Esophagus (tissue), 2 donors: ENCODE results near the gene KLHL25. TPM values are rescaled to one million over a fixed set of nuclear protein-coding genes. Genes with fewer than 3 reads are reported as not detected.

Experiments used
- H3K27ac ChIP-seq, 2 donors: one replicate each; pipeline ENCODE4 v1.5.1; 2013; ENCODE audit warnings: low read depth in 2 of 2, mild to moderate bottlenecking in 2 of 2, inconsistent platforms in 1 of 2, low read length in 1 of 2, moderate library complexity in 1 of 2
- H3K27me3 ChIP-seq, 2 donors: one replicate each; pipeline ENCODE4 v1.6.1; 2013; ENCODE audit warnings: low read length in 2 of 2, control low read depth in 1 of 2, mild to moderate bottlenecking in 1 of 2; ENCODE audit not compliant: insufficient read depth in 2 of 2, control insufficient read depth in 1 of 2
- H3K36me3 ChIP-seq, 2 donors: one replicate each; pipeline ENCODE4 v1.6.1; 2013; ENCODE audit warnings: low read length in 1 of 2; ENCODE audit not compliant: control insufficient read depth in 2 of 2, insufficient read depth in 2 of 2
- H3K4me1 ChIP-seq, 2 donors: one replicate each; pipeline ENCODE4 v1.6.1; 2013; ENCODE audit warnings: low read length in 1 of 2; ENCODE audit not compliant: control insufficient read depth in 2 of 2, insufficient read depth in 2 of 2
- H3K4me3 ChIP-seq, 2 donors: one replicate each; pipeline ENCODE4 v1.5.1; 2013; ENCODE audit warnings: low read length in 2 of 2, mild to moderate bottlenecking in 2 of 2, low read depth in 1 of 2, moderate library complexity in 1 of 2
- H3K9me3 ChIP-seq, 2 donors: one replicate each; pipeline ENCODE4 v1.6.1; 2013; ENCODE audit warnings: mild to moderate bottlenecking in 2 of 2, low read depth in 1 of 2, low read length in 1 of 2, moderate library complexity in 1 of 2; ENCODE audit not compliant: control insufficient read depth in 2 of 2, insufficient read depth in 1 of 2
- WGBS, 2 donors: extraction: QIAGEN DNeasy Blood & Tissue Kit; methylation state at CpG; one replicate each; pipeline ENCODE4 v1.1.7; 2013; 5-methylcytosine and 5-hydroxymethylcytosine counted together
- polyA plus RNA-seq, 2 donors: library from polyadenylated mRNA; stranded (reverse); fragments of 200-250 nt; gene quantifications; one replicate each; pipeline ENCODE4 v1.2.3, GENCODE V29; 2013
- donor health status: healthy with polysubstance abuse.
- donor health status: Bipolar disorder and iron deficiency.

Gene KLHL25
- polyA plus RNA-seq, 2 donors: 4.2 to 4.5 TPM

GRCh38 chr15:85711580-85712192 lies 83.0 kb downstream of the KLHL25 start:
- H3K9me3 ChIP-seq: no peaks in the 10 kb centered on the region
- WGBS, 2 donors: 84 to 89% methylated on average over 7 of the region's 7 CpGs
- H3K27ac ChIP-seq: no peak overlapping the region
- no peak overlapping the region for H3K4me3 ChIP-seq
- H3K27me3 ChIP-seq: no peaks in the 10 kb centered on the region
- H3K36me3 ChIP-seq: peaks cover 3 to 9% of the 10 kb centered on the region in 2 donors
- peaks cover 0 to 2% of the 10 kb centered on the region in 2 donors for H3K4me1 ChIP-seq

- H3K27ac ChIP-seq: no peak overlapping the region
- peaks cover 0 to 2% of the 10 kb centered on the region in 2 donors for H3K4me1 ChIP-seq
- peaks cover 3 to 8% of the 10 kb centered on the region in 2 donors for H3K36me3 ChIP-seq
- H3K27me3 ChIP-seq: no peaks in the 10 kb centered on the region
- H3K4me3 ChIP-seq: no peak overlapping the region
- 90 to 91% methylated on average over 7 of the region's 7 CpGs for WGBS, 2 donors
- H3K9me3 ChIP-seq: no peaks in the 10 kb centered on the region
These were observed 84.3 kb downstream of the KLHL25 start for GRCh38 chr15:85710340-85710842.
